SK-N-SH (cell line): ENCODE data around the gene RAB12. TPM values are rescaled to one million over a fixed set of nuclear protein-coding genes. Genes with fewer than 3 reads are reported as not detected.

Experiments
- CTCF ChIA-PET: fragments of 300-600, 350-600 bp; formaldehyde crosslinking; extraction: SDS; loops from one replicate; lab custom pipeline; 2021; lab: Yijun Ruan, JAX
- POLR2A ChIA-PET: fragments of 350-600 bp; sonication (Branson Sonifier 250); formaldehyde crosslinking; extraction: SDS; loops from one replicate; lab custom pipeline; 2020; ENCODE audit warnings: antibody characterized with exemption, inconsistent platforms; lab: Yijun Ruan, JAX
- DNase-seq: peaks from one replicate; pipeline ENCODE4 v3.0.0; 2012
- H2AFZ ChIP-seq: fragments of 200-600 bp; sonication (generic); 2 replicates; pipeline ENCODE4 v1.8.1; 2016; ENCODE audit warnings: antibody characterized with exemption, mild to moderate bottlenecking, low read depth
- H3F3A ChIP-seq: fragments of 200-600 bp; sonication (generic); replicated peaks from 2 replicates; pipeline ENCODE3; 2016; ENCODE audit warnings: antibody characterized with exemption, mild to moderate bottlenecking; ENCODE audit not compliant: insufficient read depth
- H3K27ac ChIP-seq, 2 experiments: fragments of 200-500 bp in 1 of 2; fragments of 200-600 bp in 1 of 2; sonication (Bioruptor generic) in 1 of 2; sonication (generic), shearing (Covaris generic) in 1 of 2; 2 replicates each; pipeline versions ENCODE4 v1.5.1 to v1.6.1; 2014 to 2016; ENCODE audit warnings: low read depth in 2 of 2, inconsistent platforms in 1 of 2, low read length in 1 of 2, mild to moderate bottlenecking in 1 of 2, mixed read lengths in 1 of 2
- H3K27me3 ChIP-seq: fragments of 200-600 bp; sonication (generic), shearing (Covaris generic); 2 replicates; pipeline ENCODE4 v1.6.1; 2016; ENCODE audit warnings: mixed run types; ENCODE audit not compliant: insufficient read depth
- H3K36me3 ChIP-seq, 2 experiments: fragments of 200-500 bp in 1 of 2; fragments of 200-600 bp in 1 of 2; sonication (Bioruptor generic) in 1 of 2; sonication (generic) in 1 of 2; replicated peaks in 1 of 2; 2 replicates each; pipeline versions ENCODE3 to v1.5.1; 2014 to 2016; ENCODE audit warnings: low read length in 1 of 2, mild to moderate bottlenecking in 1 of 2; ENCODE audit not compliant: insufficient read depth in 2 of 2, control insufficient read depth in 1 of 2
- H3K4me1 ChIP-seq, 2 experiments: fragments of 200-500 bp in 1 of 2; fragments of 200-600 bp in 1 of 2; sonication (Bioruptor generic) in 1 of 2; sonication (generic), shearing (Covaris generic) in 1 of 2; 2 replicates each; pipeline versions ENCODE4 v1.5.1 to v1.6.1; 2014 to 2016; ENCODE audit warnings: low read depth in 1 of 2, low read length in 1 of 2, mixed run types in 1 of 2; ENCODE audit not compliant: insufficient read depth in 2 of 2, control insufficient read depth in 1 of 2
- H3K4me2 ChIP-seq: fragments of 200-600 bp; sonication (generic), shearing (Covaris generic); 2 replicates; pipeline ENCODE4 v1.6.1; 2017; ENCODE audit warnings: mixed run types
- H3K4me3 ChIP-seq, 2 experiments: fragments of 200-500 bp in 1 of 2; fragments of 200-600 bp in 1 of 2; sonication (Bioruptor generic) in 1 of 2; sonication (generic), shearing (Covaris generic) in 1 of 2; 2 replicates each; pipeline versions ENCODE4 v1.5.1 to v1.8.1; 2014 to 2016; ENCODE audit warnings: low read depth in 2 of 2, inconsistent platforms in 1 of 2, low read length in 1 of 2, mild to moderate bottlenecking in 1 of 2, mixed read lengths in 1 of 2, moderate library complexity in 1 of 2
- H3K79me2 ChIP-seq: fragments of 200-600 bp; sonication (generic); 2 replicates; pipeline ENCODE4 v1.8.1; 2017; ENCODE audit warnings: mild to moderate bottlenecking; ENCODE audit not compliant: insufficient read depth
- H3K9ac ChIP-seq: fragments of 200-600 bp; sonication (generic); 2 replicates; pipeline ENCODE4 v1.6.1; 2017; ENCODE audit warnings: mixed run types
- H3K9me2 ChIP-seq: fragments of 200-600 bp; sonication (generic); 2 replicates; pipeline ENCODE4 v1.6.1; 2017; ENCODE audit warnings: mixed run types
- H3K9me3 ChIP-seq: fragments of 200-600 bp; sonication (generic); 2 replicates; pipeline ENCODE4 v1.6.1; 2017; ENCODE audit warnings: mixed run types, mild to moderate bottlenecking, moderate library complexity
- H4K20me1 ChIP-seq: fragments of 200-600 bp; sonication (generic); 2 replicates; pipeline ENCODE4 v1.6.1; 2017; ENCODE audit warnings: mild to moderate bottlenecking, mixed run types; ENCODE audit not compliant: insufficient read depth
- CHD2 ChIP-seq: fragments of 150-350 bp; IDR thresholded peaks from 2 replicates; pipeline ENCODE4 v1.6.1; 2018; ENCODE audit warnings: low read length; ENCODE audit not compliant: partially characterized antibody
- CTCF ChIP-seq: fragments of 200-600 bp; sonication (generic); IDR thresholded peaks from 2 replicates; pipeline ENCODE4 v1.6.1; 2017; ENCODE audit warnings: antibody characterized with exemption, mild to moderate bottlenecking, moderate library complexity
- ELF1 ChIP-seq: IDR thresholded peaks from 2 replicates; pipeline ENCODE4 v1.4.0; 2012
- FOSL2 ChIP-seq: IDR thresholded peaks from 2 replicates; pipeline ENCODE4 v1.4.0; 2012; ENCODE audit warnings: low read depth, mild to moderate bottlenecking, moderate library complexity, borderline replicate concordance
- FOXJ3 ChIP-seq: sonication (generic); formaldehyde crosslinking; IDR thresholded peaks from 2 replicates; pipeline ENCODE4 v1.5.1; 2020; ENCODE audit warnings: mild to moderate bottlenecking, missing genetic modification reagents
- FOXM1 ChIP-seq: IDR thresholded peaks from 2 replicates; pipeline ENCODE4 v1.4.0; 2012; ENCODE audit warnings: low read depth, mild to moderate bottlenecking
- GATA2 ChIP-seq: sonication (generic); formaldehyde crosslinking; IDR thresholded peaks from 2 replicates; pipeline ENCODE4 v1.5.0; 2020; ENCODE audit warnings: mild to moderate bottlenecking, missing genetic modification reagents
- JUND ChIP-seq: IDR thresholded peaks from 2 replicates; pipeline ENCODE4 v1.4.0; 2012
- MXI1 ChIP-seq: IDR thresholded peaks from 2 replicates; pipeline ENCODE4 v1.6.1; 2012; ENCODE audit warnings: mild to moderate bottlenecking, low read depth, low read length, improper control_type of control experiment
- NRF1 ChIP-seq: IDR thresholded peaks from 2 replicates; pipeline ENCODE4 v1.6.1; 2012; ENCODE audit warnings: low read depth, mild to moderate bottlenecking, low read length
- RAD21 ChIP-seq: IDR thresholded peaks from 2 replicates; pipeline ENCODE4 v1.6.1; 2012; ENCODE audit warnings: mild to moderate bottlenecking, low read length
- RCOR1 ChIP-seq: fragments of 150-350 bp; IDR thresholded peaks from 2 replicates; pipeline ENCODE4 v1.6.1; 2017; ENCODE audit warnings: antibody characterized with exemption, low read length
- RFX5 ChIP-seq: IDR thresholded peaks from 2 replicates; pipeline ENCODE4 v1.6.1; 2012; ENCODE audit warnings: mild to moderate bottlenecking, improper control_type of control experiment, low read length
- SMC3 ChIP-seq: IDR thresholded peaks from 2 replicates; pipeline ENCODE4 v1.6.1; 2012; ENCODE audit warnings: low read depth, low read length, improper control_type of control experiment
- TAF1 ChIP-seq: IDR thresholded peaks from 2 replicates; pipeline ENCODE4 v1.6.1; 2012; ENCODE audit warnings: low read depth, mild to moderate bottlenecking, low read length, moderate library complexity, borderline replicate concordance
- TCF12 ChIP-seq: IDR thresholded peaks from 2 replicates; pipeline ENCODE4 v1.4.0; 2012
- TEAD4 ChIP-seq: IDR thresholded peaks from 2 replicates; pipeline ENCODE4 v1.4.0; 2012; ENCODE audit warnings: mild to moderate bottlenecking, borderline replicate concordance; ENCODE audit not compliant: insufficient read depth
- WGBS: methylation state at CpG from one replicate; pipeline ENCODE4 v1.1.6; 2017; ENCODE audit warnings: low lambda C conversion rate; 5-methylcytosine and 5-hydroxymethylcytosine counted together
- polyA plus RNA-seq, 3 experiments: library from polyadenylated mRNA; depleted of rRNA; stranded (reverse); fragments of >200 nt; gene quantifications; 2 replicates each; pipeline ENCODE4 v1.2.3, GENCODE V29; 2012
- TF ChIP-seq, protein P1 (sequence below): IDR thresholded peaks from 2 replicates; pipeline ENCODE4 v1.4.0; 2012; ENCODE audit warnings: low read depth, borderline replicate concordance

The RAB12 gene
- polyA plus RNA-seq, 1 of the 3 experiments (the other 2 are of a cell fraction): 11.0 TPM

- H4K20me1 ChIP-seq: peaks cover 73% of the 10 kb centered on the region
- H3F3A ChIP-seq: peaks cover 21% of the 10 kb centered on the region
Measured at GRCh38 chr18:8617907-8618306, 8.7 kb downstream of the RAB12 start.

GRCh38 chr18:8619041-8619440, 9.8 kb downstream of the RAB12 start:
- Histone ChIP-seq H4K20me1 (peaks cover 67% of the 10 kb centered on the region), H3K4me1 (peaks cover 16 to 29% of the 10 kb centered on the region in 2 experiments), H3F3A (peaks cover 20% of the 10 kb centered on the region), H2AFZ (no peak overlapping the region), H3K27ac (no peak overlapping the region), H3K36me3 (peaks cover 0 to 10% of the 10 kb centered on the region in 2 experiments), H3K9ac (no peak overlapping the region), H3K4me3 (no peak overlapping the region), H3K9me2 (no peaks in the 10 kb centered on the region), H3K9me3 (0 out of 2 replicates have a peak, but pooled peaks cover 5% of the 10 kb centered on the region), H3K4me2 (no peak overlapping the region), H3K27me3 (no peaks in the 10 kb centered on the region), H3K79me2 (peaks cover 98% of the 10 kb centered on the region)
- ChIA-PET POLR2A (no interaction called here), CTCF (no interaction called here)
- TF ChIP-seq, protein P1, sequence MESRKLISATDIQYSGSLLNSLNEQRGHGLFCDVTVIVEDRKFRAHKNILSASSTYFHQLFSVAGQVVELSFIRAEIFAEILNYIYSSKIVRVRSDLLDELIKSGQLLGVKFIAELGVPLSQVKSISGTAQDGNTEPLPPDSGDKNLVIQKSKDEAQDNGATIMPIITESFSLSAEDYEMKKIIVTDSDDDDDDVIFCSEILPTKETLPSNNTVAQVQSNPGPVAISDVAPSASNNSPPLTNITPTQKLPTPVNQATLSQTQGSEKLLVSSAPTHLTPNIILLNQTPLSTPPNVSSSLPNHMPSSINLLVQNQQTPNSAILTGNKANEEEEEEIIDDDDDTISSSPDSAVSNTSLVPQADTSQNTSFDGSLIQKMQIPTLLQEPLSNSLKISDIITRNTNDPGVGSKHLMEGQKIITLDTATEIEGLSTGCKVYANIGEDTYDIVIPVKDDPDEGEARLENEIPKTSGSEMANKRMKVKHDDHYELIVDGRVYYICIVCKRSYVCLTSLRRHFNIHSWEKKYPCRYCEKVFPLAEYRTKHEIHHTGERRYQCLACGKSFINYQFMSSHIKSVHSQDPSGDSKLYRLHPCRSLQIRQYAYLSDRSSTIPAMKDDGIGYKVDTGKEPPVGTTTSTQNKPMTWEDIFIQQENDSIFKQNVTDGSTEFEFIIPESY: no peak
- TF ChIP-seq CHD2 (no peak), RAD21 (no peak), FOXJ3 (CRISPR knock-in tag) (no peak), JUND (no peak), RFX5 (no peak), TAF1 (no peak), ELF1 (no peak), FOSL2 (no peak), TCF12 (no peak)
- no peak for DNase-seq
- 95% methylated on average over 5 of the region's 5 CpGs for WGBS

More at GRCh38 chr18:8617907-8618306, 8.7 kb downstream of the RAB12 start:
- 0 out of 2 replicates have a peak, but pooled peaks cover 5% of the 10 kb centered on the region for H3K9me3 ChIP-seq
- POLR2A ChIA-PET: no interaction called here
- no peak overlapping the region for H3K4me2 ChIP-seq
- TF ChIP-seq SMC3 (no peak), GATA2 (no peak), FOXM1 (no peak), CTCF (no peak), RAD21 (no peak), FOXJ3 (CRISPR knock-in tag) (no peak), TEAD4 (no peak), RCOR1 (no peak), NRF1 (no peak), ELF1 (no peak), TAF1 (no peak), MXI1 (no peak), FOSL2 (no peak), CHD2 (no peak)
- DNase-seq: no peak
- no peak overlapping the region for H3K9ac ChIP-seq
- peaks cover 0 to 10% of the 10 kb centered on the region in 2 experiments for H3K36me3 ChIP-seq
- no peak overlapping the region for H3K27ac ChIP-seq
- H3K4me3 ChIP-seq: no peak overlapping the region
- no peaks in the 10 kb centered on the region for H3K27me3 ChIP-seq
- peaks cover 98% of the 10 kb centered on the region for H3K79me2 ChIP-seq
- CTCF ChIA-PET: no interaction called here
- no peak overlapping the region for H2AFZ ChIP-seq
- WGBS: 100% methylated on average over 5 of the region's 5 CpGs
- peaks cover 17 to 21% of the 10 kb centered on the region in 2 experiments for H3K4me1 ChIP-seq
- no peaks in the 10 kb centered on the region for H3K9me2 ChIP-seq
